Ramos (cell line): ENCODE measurements around the gene TRIM38.
"Not testable (repeated sequence)": the region's sequence is repeated elsewhere in the genome, so short reads cannot be mapped to it uniquely, and the experiment has no call there.

Experiments
- in situ Hi-C: fragments of 300-500 bp; cut with MboI; formaldehyde crosslinking; loops from one replicate; pipeline ENCODE4 v1.14.3; 2022; ENCODE audit warnings: low sequenced_read_pairs; ENCODE audit not compliant: unreplicated experiment

The TRIM38 gene, protein sequence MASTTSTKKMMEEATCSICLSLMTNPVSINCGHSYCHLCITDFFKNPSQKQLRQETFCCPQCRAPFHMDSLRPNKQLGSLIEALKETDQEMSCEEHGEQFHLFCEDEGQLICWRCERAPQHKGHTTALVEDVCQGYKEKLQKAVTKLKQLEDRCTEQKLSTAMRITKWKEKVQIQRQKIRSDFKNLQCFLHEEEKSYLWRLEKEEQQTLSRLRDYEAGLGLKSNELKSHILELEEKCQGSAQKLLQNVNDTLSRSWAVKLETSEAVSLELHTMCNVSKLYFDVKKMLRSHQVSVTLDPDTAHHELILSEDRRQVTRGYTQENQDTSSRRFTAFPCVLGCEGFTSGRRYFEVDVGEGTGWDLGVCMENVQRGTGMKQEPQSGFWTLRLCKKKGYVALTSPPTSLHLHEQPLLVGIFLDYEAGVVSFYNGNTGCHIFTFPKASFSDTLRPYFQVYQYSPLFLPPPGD

DNA sequence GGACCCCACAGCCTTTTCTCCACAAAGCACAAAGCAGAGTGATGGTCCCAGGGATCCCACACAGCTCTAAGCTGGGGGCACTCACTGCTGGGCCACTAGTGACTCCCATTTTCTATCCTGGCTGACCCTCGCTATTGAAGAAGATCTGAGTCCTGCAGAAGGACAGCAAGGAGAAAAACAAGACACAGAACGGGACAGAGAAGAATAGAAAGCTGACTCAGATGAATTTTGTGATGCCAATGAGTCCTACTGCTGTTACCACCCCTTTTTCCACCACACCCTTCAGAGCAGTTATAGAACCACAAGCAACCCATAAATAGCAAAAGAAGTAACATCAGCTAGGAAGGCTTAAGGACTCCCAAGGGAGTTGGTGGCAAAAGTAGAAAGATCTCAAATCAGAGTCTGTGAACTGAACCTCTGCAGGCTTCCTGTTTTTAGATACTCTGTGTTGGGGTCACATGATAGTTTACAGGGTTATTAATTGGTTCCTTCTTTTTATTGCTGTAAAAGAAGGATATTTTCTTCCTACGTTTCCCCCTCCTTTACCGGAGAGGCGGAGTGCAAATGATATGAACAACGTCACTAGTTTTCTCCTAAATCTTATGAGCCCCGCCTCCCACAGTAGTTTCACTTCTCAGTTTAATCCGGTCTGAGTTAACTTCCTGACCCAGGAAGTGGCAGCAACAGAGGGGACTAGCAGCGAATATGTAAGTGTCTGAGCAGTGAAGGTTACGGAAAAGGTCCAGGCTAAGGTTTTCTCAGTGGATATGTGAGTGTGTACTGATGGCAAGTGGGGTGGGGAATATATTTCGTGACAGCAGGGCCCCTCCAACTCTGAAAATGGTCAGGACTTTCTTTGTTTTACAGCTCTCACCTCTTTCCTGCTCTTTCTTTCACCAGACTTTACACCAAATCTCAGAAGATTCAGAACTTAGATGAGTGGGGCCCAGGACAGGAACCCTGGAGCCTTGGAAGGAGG, at the start of gene TRIM38:
TSS of gene TRIM38 (plus strand) at position 654 of the 979 bp plus-strand sequence. CDS start 3,721 bp downstream, outside the sequence.
- in situ Hi-C loops: no loop called here

DNA sequence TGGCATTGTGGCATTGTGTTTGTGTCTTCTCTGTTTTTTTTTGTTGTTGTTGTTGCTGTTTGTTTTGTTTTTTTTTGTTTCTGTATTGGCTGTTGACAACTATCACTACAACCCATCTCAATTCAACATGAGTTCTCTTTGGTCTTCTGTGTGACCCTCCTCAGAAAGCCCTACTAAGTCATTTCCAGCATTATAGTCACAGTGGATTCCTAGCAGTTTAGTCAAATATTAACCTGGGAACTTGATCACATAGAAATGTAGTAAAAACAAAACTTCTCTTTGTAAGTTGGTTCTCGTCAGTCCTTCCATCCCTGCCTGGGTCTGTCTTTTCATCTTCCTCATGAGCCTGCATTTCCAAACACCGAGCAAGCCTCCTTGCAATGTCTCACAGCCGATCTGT, 48.9 kb upstream of the TRIM38 start:
- in situ Hi-C loops: no loop called here

DNA sequence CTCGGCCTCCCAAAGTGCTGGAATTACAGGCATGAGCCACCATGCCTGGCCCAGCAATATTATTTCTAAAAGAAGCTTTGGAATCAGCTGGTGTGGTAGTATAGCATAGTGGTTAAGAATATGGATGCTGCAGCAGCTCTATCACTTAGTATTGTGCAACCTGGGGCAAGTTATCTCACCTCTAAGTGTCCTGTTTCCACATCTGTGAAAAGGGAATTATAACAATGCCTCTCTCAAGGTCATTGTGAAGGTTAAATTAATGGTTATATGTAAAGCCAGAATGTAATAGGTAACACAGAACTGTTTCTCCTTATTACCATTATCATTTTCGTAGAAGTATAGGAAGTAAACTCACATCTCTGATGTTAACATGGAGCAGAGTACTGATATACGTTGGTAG, 46.3 kb upstream of the TRIM38 start:
- in situ Hi-C loops: no loop called here

DNA sequence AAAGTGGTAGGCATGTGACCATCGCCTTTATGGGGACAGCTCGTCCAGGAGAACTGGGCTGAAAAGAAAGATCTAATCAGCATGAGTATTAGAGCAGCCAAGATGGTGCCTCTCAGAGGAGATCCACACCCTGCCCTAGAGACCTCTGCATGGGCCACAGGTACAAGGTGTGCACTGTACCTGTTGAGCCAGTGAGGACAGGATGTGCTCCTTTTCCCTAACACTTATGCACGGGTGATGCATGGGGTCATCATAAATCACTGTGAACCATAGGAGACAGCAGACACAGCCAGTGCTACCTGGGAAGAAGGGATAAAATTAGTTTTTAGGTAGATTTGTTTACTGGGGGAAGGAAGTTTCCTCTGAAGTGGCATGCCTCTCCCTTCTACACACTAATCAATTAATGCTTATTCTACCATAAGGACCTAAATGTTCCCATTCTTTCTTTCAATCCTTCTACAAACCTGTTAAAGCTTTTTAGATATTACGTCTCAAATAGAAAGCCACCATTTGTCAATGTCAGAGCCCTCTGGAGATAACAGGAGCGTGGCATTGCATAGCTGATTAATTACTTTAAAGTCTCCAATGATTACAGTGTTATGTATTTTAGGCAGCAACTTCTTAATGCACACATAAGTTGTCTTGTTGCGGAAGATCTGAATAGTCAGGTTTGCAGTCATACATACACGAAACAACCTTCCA, 45.7 kb upstream of the TRIM38 start:
- in situ Hi-C loops: no loop called here

DNA sequence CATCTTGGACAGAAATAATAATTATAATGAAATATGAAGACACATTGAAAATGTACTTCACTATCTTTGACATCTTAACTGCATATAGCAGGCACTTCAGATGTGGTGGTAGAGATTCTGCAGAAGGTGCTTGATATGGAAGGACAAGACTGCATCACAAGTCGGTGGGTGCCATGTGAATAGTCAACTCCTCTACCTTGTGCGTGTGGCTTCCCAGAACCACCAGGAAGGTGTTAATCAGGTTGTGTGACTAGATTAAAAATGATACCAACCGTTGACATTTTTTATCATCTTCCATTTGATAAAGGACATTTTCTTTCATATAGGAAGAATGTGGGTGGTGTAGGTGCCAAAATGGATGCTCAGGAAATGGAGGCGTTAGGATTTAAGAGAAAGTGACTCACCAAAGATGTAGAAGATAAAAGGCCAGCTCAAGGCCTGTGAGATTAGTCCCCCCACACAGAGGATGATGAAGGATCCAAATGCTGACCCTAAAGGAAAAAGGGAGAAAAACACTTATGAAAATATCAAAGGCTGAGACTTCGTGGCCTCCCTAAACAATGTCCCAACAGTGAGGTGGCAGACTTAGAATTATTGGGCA, 44.4 kb upstream of the TRIM38 start:
- in situ Hi-C loops: no loop called here

DNA sequence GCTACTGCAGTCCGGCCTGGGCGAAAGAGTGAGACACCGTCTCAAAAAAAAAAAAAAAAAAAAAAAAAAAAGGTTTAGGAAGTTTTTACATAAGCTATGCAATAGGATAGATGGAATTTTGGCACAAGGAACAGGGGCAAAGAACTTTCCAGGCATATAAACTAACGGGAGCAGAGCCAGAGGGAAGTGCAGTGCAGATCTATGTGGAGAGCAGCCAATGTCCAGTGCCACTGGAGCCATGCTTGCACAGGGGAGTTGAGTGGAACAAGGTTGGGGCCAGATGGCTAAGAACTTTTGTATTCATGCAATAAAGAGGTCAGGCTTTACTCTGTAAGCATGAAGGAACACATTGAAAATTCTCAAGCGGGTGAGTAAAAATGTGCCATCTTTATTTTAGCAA, 42.9 kb upstream of the TRIM38 start:
- in situ Hi-C loops: no loop called here

DNA sequence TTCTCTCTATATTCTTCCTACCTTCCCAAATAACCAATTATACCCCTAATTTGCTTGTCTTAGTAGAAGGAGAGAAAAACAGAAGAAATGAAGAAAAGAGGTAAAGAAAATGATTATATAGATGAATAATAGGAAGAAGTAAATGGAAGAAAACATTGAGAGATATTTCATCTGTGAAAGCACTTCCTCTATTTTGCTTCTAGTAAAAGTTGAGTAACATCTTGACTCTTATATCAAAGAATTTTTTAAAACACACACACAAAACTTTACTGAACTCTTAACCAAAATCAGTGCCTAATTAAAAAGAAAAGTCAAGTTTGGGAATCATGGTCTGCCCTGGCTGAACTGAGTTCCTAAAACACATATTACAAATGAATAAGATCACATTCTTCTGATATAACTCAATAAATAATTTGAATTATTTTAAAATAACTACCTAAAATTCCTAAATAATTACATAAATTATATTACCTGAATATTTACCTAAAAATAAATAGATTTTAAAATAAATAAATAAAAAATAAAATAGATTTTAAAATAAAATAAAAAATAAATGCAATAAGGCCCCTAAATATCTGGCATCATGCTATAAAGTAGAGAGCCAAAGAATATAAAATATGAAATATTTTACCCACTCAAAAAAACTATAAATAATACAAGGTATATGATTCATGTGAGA, 40.9 kb upstream of the TRIM38 start:
- in situ Hi-C loops: no loop called here

DNA sequence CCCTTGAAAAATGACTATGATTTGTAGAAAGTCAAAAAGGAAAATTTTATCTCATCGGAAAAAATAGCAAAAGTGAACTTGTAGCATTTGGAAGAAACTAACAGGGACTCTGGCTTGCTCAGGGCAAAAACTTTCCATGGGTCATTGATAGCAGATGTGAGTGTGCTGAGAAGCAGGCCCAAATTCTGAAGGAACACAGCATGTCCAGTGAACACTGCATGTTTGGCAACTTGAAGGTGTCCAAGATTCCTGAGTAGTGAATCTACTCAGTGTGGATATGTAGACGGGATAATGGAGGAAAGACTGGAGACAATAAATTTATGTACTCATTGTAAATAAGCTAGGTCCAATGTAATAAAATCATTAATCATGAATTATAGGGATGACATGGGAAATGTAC, 40.3 kb upstream of the TRIM38 start:
- in situ Hi-C loops: no loop called here

DNA sequence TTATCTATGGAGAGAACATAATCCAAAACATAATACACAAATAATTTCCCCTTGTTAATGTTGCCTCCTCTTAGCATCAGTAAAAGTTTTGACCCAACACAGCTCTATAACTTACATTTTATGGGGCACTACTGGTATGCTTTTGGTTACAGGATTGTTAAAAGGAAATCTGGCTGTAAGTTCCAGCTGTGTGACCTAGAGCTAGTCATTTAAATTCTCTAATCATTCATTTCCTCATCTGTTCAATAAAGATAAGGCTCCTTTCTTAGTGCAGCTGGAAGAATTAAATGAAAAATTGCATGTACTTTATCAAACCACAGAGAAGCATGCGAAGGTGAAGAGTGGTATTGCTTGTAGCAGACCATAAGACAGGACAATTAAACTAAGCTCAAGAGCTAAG, 36.7 kb upstream of the TRIM38 start:
- in situ Hi-C loops: no loop called here

DNA sequence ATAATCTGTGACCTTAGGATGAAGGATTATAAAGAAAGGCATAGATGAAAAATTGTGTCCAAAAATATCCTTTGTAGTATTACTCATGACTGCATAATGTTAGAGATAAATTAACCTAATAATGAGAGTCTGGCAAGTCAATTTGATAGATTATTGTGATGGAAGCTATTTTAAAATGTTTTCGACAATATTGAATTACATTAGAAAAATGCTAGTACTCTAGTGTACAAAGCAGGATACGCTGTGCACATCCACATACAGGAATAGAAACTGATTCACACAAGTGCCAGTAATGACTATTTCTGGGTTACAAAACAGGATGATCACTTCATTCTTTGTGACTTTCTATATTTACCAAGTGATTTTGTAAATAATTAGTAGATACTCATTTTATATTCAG, 35.4 kb upstream of the TRIM38 start:
- in situ Hi-C loops: no loop called here

DNA sequence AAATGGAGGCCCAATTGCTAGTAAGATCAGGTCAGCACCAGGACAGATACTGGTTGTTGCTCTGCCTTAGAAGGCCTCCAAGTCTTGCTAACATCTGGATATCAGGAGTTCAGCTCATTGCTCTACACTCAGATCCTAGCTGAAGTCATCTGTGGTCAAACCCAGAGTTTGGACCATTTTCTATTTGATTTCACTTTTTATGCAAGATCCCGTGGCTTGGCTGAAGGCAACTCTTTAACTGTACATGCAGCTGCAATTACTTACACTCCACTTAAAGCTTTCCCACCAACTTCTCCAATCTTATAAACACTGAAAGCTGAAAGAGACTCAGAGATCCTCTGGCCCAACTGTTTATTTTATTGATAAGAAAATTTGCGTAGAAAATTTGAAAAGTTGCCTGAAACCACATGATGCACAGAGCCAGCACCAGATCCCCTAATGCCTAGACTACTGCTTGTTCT, 34.8 kb upstream of the TRIM38 start:
- in situ Hi-C loops: no loop called here

DNA sequence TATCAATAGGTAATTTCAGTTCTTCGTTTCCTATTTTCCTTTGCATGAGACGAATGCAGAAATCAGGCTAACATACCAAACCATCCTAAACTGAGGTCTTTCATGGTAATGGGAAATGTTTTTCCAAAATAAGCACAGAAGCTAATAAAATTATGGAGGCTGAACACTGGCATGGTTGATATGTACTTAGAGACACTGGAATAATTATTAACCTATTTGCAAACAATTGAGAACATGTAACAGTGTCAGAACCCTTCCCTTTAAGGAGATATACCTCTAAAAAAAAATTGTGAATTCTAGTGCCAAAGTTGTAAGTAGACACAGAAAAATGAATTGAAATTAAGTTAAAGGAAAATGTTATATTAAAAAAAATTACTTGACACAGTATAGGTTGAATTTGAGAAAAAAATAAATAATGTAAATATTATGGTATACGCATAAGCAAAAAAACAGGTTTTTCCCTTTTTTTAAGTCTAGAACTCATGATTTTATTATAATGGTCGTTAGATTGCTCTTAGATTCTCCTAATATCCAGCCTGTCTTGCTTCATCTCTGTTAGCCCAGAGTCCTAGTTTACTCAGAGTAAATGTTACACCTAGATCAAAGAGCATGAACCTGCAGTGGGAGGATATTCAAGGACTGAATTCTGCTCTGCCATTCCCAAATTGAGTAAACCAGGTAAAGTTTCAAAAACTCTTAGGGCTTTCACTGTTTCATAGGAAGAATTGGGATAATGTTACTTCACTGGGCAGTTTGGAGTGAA, 33.9 kb upstream of the TRIM38 start:
- in situ Hi-C loops: no loop called here

DNA sequence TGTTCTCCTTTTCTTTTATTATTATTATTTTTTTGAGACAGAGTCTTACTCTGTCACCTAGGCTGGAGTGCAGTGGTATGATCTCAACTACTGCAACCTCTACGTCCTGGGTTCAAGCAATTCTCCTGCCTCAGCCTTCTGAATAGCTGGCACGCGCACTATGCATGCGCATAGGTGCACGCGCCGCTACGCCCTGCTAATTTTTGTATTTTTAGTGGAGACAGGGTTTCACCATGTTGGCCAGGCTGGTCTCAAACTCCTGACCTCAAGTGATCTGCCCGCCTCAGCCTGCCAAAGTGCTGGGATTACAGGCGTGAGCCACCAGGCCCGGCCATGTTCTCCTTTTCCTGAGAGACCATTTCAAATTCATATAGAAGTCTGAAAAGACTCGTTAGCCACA, 32.8 kb upstream of the TRIM38 start:
- in situ Hi-C loops: not testable (repeated sequence)

DNA sequence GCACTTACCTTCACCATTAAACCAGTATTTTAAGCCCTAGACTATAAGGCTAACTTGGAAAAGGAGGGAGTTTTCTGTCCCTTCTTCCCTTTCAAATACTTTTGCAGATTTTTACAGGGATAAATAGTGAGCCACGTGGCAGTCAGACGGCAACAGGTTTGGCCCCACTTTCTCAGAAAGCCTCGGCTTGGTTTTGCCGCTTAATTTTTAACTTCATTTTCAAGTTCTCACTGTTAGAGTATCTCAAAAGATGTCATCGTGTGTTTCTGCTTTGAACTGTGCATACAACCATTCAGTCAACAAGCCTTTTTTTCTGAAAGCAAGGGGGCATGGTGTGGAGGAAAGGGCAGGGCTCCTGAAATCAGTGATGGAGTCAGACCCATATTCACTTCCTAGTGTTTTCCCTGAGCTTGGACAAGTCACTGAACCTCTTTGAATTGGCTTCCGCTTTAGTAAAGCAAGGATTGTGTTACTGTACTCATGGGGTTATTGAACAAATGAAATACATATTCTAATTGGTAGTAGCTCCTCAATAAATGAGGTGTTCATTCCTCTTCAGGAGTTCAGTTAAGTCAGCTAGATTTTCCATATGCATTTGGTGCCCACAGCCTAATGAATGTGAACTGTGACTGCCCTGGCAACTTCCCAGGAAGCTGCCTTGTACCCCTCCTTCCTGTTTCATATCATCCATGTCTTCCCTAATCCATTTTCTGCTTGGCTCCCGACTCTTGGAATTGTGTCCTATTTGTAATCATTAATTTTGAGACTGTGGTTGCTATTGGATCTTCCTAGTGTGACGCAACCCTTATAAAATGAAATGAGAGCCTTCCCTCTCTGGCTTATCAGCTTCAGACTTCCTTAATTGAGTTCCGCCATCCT, 31.8 kb upstream of the TRIM38 start, which contains the start of gene SLC17A2:
TSS of gene SLC17A2 (minus strand) at position 160 of the 879 bp plus-strand sequence. CDS start 4,895 bp downstream, outside the sequence.
- in situ Hi-C loops: no loop called here

DNA sequence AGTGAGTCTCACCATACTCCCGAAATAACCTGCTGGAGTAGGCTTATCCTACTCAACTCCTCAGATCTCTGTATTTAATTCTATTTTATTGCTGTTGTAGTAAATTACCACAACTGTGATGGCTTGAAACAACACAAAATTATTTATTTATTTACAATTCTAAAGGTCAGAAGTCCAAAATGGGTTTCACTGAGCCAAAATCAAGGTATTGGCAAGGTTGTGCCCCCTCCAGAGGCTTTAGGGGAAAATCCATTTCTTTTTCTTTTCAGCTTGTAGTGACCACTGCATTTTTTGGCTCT, 31.2 kb upstream of the TRIM38 start:
- in situ Hi-C loops: no loop called here

DNA sequence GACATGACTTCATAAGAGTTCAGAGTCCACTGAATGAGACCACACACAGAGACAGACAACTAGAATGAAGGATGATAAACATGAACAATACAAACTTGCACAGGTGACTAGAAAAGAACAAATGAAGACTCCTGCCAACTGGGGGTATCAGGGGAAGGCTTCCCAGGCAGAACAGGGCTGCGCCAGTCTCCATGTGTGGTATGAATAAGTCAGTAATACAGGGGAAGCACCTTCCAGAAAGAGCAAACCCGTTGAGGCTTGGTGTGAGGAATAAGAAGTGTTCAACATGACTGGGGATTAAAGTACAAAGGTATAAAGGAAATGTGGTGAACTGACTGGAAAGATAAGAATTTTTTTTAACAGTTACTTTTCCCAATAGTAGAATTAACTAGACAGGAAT, 28.4 kb upstream of the TRIM38 start:
- in situ Hi-C loops: no loop called here

DNA sequence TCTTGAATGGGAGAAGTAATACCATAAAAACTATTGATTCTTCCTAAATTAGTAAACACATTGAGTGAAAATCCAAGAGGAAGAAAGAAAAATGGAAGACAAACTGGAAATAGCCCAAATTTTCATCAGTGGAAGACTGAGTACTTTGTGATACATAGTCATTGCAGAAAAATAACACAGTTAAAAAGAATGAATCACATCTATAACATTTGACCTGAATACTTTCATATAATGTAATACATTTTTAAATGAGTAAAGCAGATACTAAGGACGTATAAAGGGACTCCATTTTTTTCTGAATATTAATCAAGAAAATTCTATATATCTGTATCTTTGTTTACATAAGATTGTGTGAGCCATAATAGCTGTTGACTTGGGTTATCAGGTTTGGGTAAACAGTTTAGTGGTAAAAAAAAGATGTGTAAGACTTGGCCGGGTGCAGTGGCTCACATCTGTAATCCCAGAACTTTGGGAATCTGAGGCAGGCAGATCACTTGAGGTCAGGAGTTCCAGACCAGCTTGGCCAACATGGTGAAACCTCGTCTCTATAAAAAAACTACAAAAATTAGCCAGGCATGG, 27.8 kb upstream of the TRIM38 start:
- in situ Hi-C loops: no loop called here
